IgD-negative memory B cell (primary cell): ENCODE data around the gene PREP. TPM values are rescaled to one million over a fixed set of nuclear protein-coding genes. Genes with fewer than 3 reads are reported as not detected.

Experiments used
- H3K27ac Mint-ChIP-seq, 3 donors: one replicate each; pipeline ENCODE4 v1.8.0; 2020 to 2022; ENCODE audit warnings: mild to moderate bottlenecking in 3 of 3, mixed read lengths in 3 of 3, moderate library complexity in 1 of 3
- H3K27me3 Mint-ChIP-seq: one replicate; pipeline ENCODE4 v1.8.0; 2021; ENCODE audit warnings: mixed read lengths
- H3K36me3 Mint-ChIP-seq: one replicate; pipeline ENCODE4 v1.8.0; 2020; ENCODE audit warnings: mild to moderate bottlenecking, mixed read lengths
- H3K4me1 Mint-ChIP-seq, 3 donors: one replicate each; pipeline ENCODE4 v1.8.0; 2020 to 2022; ENCODE audit warnings: mixed read lengths in 3 of 3, mild to moderate bottlenecking in 1 of 3
- H3K4me3 Mint-ChIP-seq, 4 donors: one replicate each; pipeline ENCODE4 v1.8.0; 2020 to 2022; ENCODE audit warnings: mild to moderate bottlenecking in 4 of 4, mixed read lengths in 4 of 4, moderate library complexity in 3 of 4
- H3K9me3 Mint-ChIP-seq, 3 donors: one replicate each; pipeline ENCODE4 v1.8.0; 2020 to 2021; ENCODE audit warnings: mixed read lengths in 3 of 3, mild to moderate bottlenecking in 1 of 3
- polyA plus RNA-seq: library from polyadenylated mRNA; unstranded; fragments of 300-500 nt; fragmentation: Illumina TruSeq; gene quantifications from one replicate; pipeline ENCODE4 v1.2.3, GENCODE V29; 2021

PREP gene
- polyA plus RNA-seq, 1 donor from 2014 or later, result 19.9 TPM

DNA sequence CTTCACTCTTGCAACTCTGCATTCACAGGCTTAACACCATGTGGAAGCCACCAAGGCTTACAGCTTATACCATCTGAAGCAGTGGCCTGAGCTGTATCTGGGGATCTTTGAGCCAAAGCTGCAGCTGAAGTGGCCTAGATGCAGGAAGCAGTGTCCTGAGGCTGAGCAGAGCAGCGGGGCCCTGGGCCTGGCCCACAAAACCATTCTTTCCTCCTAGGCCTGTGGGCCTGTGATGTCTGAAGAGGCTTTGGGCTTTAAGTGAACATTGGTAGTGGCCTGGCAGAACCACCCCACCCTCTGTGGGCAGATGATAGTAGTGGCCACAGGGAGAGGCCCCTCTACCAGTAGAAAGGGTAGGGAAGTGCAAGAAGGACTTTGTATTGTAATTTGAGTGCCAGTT is 6.9 kb upstream of the PREP start:
- H3K36me3 Mint-ChIP-seq, result no peaks in the 10 kb centered on the region
- H3K27ac Mint-ChIP-seq, result no peak overlapping the region
- H3K4me1 Mint-ChIP-seq, result no peaks in the 10 kb centered on the region
- H3K27me3 Mint-ChIP-seq, result peaks cover 23% of the 10 kb centered on the region
- peaks cover 0 to 4% (median 3%) of the 10 kb centered on the region in 3 donors for H3K9me3 Mint-ChIP-seq
- no peak overlapping the region for H3K4me3 Mint-ChIP-seq

DNA sequence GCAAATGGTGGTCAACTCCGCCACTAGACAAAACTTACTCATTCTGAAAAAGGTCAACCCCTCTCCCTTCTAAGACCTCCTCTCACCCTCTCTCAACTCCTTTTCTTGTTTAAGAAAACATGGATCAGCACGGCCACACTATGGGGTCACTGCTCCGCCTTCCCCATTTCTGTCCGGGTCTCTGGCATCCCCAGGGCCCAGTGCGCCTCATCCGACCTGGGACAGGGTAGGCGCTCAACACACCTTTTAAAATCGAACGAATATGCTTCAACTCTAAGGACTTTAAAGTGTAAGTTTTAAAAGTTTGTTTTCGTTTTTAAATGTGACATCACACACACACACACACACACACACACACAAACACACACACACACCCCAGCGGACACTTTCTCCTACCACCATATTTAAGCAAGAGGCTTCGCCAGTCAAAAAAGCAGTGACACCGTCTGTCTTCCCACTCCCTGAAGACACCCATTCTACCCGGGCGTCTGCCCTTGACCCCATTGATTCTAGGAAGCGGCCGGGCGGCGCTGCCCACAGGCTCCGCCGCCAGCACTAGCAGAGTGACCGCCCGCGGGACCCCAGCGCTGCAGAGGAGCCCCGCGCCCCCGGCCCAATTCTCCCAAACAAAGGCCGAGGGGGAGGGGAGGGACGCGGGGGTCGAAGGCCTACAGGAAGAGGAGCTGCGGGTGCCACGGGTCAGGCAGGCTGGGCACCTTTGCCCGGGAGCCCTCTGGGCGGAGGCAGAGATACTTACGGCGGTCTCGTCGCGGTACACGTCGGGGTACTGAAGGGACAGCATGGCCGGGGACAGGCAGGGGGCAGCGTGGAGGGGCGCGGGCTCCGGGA is 568 bp downstream of the PREP start:
- peaks cover 2% of the 10 kb centered on the region for H3K27me3 Mint-ChIP-seq
- no peaks in the 10 kb centered on the region for H3K9me3 Mint-ChIP-seq
- H3K27ac Mint-ChIP-seq, result peak overlapping the region in 2 of 3 donors; percentile 46 to 96
- peaks cover 2% of the 10 kb centered on the region for H3K36me3 Mint-ChIP-seq
- peak overlapping the region; percentile 91 to 96 (median 92) for H3K4me3 Mint-ChIP-seq
- peaks cover 25 to 37% (median 28%) of the 10 kb centered on the region in 3 donors for H3K4me1 Mint-ChIP-seq

DNA sequence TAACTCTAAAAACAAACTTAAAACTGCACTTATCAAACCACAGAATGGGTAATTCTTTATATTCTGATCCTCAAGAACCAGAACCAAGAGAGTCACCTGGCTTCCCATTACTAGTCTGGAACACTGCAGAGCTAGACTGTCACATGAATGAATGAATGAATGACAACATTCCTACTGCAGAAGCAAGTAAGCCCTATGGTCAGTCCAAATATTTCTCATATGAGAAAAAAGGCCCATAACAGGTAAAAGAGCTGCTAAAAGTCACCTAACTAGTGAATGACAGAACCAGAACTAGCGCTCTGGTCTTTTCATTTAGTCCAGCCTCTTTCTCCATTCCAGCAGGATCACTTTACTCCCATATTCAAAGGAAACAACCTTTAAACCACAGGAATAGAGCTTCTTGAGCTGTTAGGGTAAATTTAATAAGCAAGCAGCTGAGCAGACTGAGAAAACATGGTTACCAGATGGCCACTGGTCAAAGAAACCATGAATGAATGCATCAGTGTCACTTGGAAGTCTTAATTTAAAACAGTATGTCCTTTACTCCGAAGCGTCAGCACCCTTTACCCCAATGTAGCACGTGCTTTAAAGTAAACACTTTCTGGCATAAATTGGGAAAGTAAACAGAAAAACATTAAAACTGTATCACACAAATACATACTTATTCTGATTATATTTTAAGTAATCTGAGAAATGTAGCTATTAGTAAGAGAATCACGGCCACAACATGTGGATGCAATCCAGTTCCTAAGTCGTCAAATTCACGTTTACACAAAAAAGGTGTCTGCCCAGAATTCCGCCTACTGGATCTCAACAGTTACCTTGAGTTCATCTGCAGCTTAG is 1.4 kb downstream of the PREP start:
- Mint-ChIP-seq H3K9me3 (no peaks in the 10 kb centered on the region), H3K27ac (peak overlapping the region in 1 of 3 donors; percentile 96), H3K36me3 (peaks cover 2% of the 10 kb centered on the region), H3K4me1 (peaks cover 25 to 37% (median 28%) of the 10 kb centered on the region in 3 donors), H3K4me3 (peak overlapping the region; percentile 91 to 96 (median 92)), H3K27me3 (no peaks in the 10 kb centered on the region)

DNA sequence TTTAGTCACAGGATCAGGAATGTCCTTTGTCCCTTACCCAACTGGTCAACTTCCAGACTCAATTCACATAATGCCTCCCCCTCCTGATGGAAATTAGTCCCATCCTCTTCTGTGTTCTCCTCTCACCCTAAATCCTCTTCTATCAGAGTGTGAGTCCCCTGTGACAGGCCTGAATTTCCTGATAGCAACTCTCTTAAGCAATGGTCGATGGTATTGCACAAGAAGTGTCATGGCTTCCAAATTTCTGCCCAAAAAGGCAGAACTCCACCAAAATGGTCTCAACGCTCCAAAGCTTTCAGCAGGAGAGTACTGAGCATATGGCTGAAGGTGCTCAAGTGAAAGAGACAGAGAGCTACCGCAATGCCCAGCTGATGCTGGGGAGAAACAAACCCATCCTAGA is 2.4 kb downstream of the PREP start:
- Mint-ChIP-seq H3K4me1 (peaks cover 25 to 37% (median 28%) of the 10 kb centered on the region in 3 donors), H3K27me3 (no peaks in the 10 kb centered on the region), H3K4me3 (peak overlapping the region in 3 of 4 donors; percentile 21 to 93 (median 91)), H3K36me3 (peaks cover 4% of the 10 kb centered on the region), H3K9me3 (no peaks in the 10 kb centered on the region), H3K27ac (no peak overlapping the region)

DNA sequence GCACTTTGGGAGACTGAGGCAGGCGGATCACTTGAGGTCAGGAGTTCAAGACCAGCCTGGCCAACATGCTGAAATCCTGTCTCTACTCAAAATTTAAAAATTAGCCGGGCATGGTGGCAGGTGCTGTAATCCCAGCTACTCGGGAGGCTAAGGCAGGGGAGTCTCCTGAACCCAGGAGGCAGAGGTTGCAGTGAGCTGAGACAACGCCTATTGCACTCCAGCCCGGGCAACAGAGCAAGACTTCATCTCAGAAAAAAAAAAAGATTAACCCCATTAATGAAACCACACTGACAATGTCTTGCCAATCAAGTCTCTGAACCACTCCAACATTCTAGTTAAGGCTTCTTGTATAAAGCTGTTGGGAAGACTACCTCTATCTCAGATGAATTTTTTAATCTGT is 4.0 kb downstream of the PREP start:
- H3K4me3 Mint-ChIP-seq, result peak overlapping the region in 2 of 4 donors; percentile 58 to 91

DNA sequence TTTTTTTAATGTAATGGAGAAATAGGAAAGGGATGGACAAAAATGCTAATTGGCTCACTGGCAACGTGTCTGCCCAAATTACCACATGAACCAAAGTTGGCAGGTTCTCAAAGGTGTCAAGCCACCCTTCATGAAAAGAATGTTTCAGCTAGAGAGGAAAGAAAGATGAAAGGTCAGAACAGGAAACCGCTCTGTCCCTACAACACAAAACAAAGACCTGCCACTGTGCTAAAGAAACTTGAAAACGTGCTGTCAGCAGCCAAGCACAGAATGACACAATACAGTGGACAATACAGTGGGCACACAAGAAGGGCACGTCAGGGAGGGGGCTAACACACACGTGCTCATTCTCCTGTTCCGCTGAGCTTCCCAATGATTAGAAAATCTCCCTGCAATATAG is 4.9 kb downstream of the PREP start:
- Mint-ChIP-seq H3K27ac (no peak overlapping the region), H3K9me3 (no peaks in the 10 kb centered on the region), H3K4me3 (no peak overlapping the region)

More for the DNA sequence above, 4.0 kb downstream of the PREP start:
- peaks cover 6% of the 10 kb centered on the region for H3K36me3 Mint-ChIP-seq
- no peak overlapping the region for H3K27ac Mint-ChIP-seq
- peaks cover 25 to 33% (median 28%) of the 10 kb centered on the region in 3 donors for H3K4me1 Mint-ChIP-seq
- no peaks in the 10 kb centered on the region for H3K27me3 Mint-ChIP-seq
- no peaks in the 10 kb centered on the region for H3K9me3 Mint-ChIP-seq

DNA sequence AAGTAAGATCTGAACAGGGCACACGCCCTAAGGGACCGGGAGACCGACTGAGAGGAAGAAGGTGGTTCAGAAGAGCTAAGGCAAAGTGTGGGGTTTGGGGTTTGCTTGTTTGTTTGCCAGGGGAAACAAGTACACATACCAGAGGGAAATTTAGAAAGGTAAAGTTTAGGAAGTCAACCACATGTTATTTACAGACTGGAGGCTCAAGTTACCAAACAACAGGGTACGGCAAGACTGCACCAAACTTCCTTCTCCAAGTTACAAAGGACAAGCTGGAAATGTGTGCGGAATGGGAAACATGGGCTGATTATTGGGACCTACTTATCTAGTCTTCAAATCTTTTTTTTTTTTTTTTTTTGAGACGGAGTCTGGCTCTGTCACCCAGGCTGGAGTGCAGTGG is 11.2 kb downstream of the PREP start:
- H3K9me3 Mint-ChIP-seq, result no peaks in the 10 kb centered on the region
- H3K4me3 Mint-ChIP-seq, result no peak overlapping the region
- H3K36me3 Mint-ChIP-seq, result peaks cover 12% of the 10 kb centered on the region
- H3K4me1 Mint-ChIP-seq, result peaks cover 0 to 5% (median 3%) of the 10 kb centered on the region in 3 donors
- H3K27me3 Mint-ChIP-seq, result no peaks in the 10 kb centered on the region
- peak overlapping the region in 1 of 3 donors; percentile 82 for H3K27ac Mint-ChIP-seq

More for the DNA sequence above, 4.9 kb downstream of the PREP start:
- peaks cover 6% of the 10 kb centered on the region for H3K36me3 Mint-ChIP-seq
- peaks cover 22 to 30% (median 28%) of the 10 kb centered on the region in 3 donors for H3K4me1 Mint-ChIP-seq
- H3K27me3 Mint-ChIP-seq, result no peaks in the 10 kb centered on the region

DNA sequence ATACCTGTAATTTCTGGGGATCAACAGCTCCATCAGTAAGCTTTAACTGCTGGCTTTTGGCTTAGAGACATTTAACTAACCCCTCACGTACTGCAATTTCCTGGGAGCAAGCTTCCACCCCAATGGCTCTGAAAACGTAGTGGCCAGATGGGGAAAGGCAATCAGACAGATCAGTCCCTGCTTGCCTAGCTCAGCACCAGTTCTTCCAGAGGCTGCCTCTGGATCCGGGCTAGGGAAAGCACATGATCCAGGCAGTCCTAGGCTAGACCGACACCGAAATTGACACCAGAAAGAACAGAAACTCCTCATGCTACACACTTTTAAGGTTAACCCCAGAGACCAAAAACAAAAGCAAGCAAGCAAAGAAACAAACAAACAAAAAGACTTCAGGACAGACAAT is 13.3 kb downstream of the PREP start:
- Mint-ChIP-seq H3K27ac (peak overlapping the region in 1 of 3 donors; percentile 41), H3K9me3 (no peaks in the 10 kb centered on the region), H3K4me1 (peaks cover 3 to 6% (median 5%) of the 10 kb centered on the region in 3 donors), H3K4me3 (no peak overlapping the region), H3K36me3 (peaks cover 15% of the 10 kb centered on the region), H3K27me3 (no peaks in the 10 kb centered on the region)

DNA sequence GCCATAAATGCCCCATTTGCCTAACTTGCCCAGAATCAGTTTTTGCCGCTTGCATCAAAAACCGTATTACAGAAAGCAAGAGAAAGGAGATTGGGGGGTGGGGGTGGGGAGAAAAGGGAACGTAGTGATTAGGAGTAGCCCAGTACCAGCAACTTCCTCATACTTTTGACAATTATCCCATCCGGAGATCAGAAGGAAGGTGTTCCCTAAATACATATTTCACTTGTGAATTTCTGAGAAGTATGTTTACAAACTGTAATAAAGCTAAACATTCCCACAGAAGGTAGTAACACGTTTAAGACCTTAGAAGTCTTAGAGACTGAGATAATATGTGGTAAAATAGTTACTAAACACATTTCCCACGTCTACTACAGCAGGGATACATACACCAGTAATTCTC is 14.5 kb downstream of the PREP start:
- no peaks in the 10 kb centered on the region for H3K9me3 Mint-ChIP-seq
- H3K4me3 Mint-ChIP-seq, result no peak overlapping the region
- peaks cover 3 to 7% (median 5%) of the 10 kb centered on the region in 3 donors for H3K4me1 Mint-ChIP-seq
- no peaks in the 10 kb centered on the region for H3K27me3 Mint-ChIP-seq
- no peak overlapping the region for H3K27ac Mint-ChIP-seq
- peaks cover 14% of the 10 kb centered on the region for H3K36me3 Mint-ChIP-seq

DNA sequence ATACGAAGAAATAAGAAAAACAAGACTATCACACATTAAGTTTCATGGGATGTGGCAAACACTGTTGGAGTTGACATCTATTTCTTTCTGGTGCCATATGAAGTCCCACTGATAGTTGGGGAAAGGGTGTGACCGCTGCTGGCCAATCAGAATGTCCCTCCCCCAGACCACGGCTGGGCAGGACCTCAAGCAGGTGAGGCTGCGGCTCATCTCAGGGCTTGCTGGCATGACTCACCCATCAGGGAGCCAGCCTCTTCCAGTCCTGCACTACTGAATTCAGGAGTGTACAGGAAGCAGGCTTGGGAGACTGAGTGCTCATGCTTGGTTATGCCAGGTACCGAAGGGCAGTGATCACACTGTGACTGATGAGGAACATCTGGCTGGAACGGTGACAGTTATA is 18.9 kb downstream of the PREP start:
- H3K4me3 Mint-ChIP-seq, result no peak overlapping the region
- H3K36me3 Mint-ChIP-seq, result peaks cover 9% of the 10 kb centered on the region
- peaks cover 0 to 5% (median 2%) of the 10 kb centered on the region in 3 donors for H3K4me1 Mint-ChIP-seq
- H3K27ac Mint-ChIP-seq, result no peak overlapping the region
- no peaks in the 10 kb centered on the region for H3K27me3 Mint-ChIP-seq
- no peaks in the 10 kb centered on the region for H3K9me3 Mint-ChIP-seq

DNA sequence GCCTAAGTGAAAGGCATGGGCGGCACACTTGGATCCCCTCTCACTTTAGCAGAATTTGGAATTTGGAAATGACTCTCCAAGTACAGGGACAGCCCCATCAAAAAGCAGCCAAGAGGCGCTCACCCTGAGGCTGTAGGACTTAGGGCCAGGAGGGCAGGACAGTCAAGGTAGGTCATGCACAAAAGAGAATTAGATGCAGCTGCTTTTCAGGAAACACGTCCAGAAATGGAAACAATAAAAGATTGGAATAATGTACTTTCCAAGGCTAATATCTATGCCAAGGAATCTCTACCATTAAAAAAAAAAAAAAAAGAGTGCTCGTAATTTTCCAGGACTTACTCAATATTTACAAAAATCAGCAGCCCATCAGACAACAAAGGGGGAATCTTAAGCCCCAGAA is 19.9 kb downstream of the PREP start:
- Mint-ChIP-seq H3K4me1 (peaks cover 0 to 5% (median 2%) of the 10 kb centered on the region in 3 donors), H3K36me3 (peaks cover 9% of the 10 kb centered on the region), H3K27ac (no peak overlapping the region), H3K9me3 (no peaks in the 10 kb centered on the region), H3K27me3 (no peaks in the 10 kb centered on the region), H3K4me3 (no peak overlapping the region)

DNA sequence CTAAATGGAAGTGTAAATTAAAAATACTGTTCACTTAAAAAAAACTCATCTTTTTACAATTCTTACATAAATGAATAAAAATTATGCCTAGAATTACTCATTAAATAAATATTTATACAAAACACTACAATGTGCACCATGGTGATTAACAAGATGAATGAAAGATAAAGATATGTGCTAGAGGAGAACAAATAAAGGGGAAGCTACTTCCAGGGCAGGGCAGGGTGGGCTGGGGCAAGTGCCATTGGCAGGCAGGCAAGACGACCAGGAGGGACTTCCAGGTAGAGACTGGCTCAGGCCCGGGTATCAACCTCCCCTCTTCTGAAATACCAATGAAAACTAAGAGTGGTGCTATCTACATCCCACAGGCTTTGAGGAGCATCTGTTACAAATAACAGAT is 20.4 kb downstream of the PREP start:
- Mint-ChIP-seq H3K27me3 (no peaks in the 10 kb centered on the region), H3K27ac (no peak overlapping the region), H3K9me3 (no peaks in the 10 kb centered on the region), H3K36me3 (peaks cover 9% of the 10 kb centered on the region), H3K4me1 (peaks cover 0 to 5% (median 2%) of the 10 kb centered on the region in 3 donors), H3K4me3 (no peak overlapping the region)

DNA sequence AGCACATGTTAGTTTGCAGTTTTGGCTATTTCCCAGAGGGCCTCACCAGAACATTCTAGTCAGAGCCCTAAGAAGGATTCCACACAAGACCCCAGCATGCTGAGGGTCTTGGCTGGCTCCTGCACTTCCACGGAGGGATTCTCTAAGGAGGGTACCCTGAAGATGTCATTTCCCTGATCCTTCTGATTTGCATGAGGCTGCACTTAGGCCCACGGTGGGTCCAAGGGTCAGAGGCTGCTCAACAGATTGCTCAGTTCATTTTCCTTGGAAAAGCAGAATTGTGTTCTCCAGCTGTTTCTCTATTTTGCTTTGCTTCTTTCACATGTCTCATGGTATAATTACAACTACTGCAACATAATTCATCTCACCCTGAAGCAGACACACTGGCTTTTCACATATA is 22.2 kb downstream of the PREP start:
- Mint-ChIP-seq H3K4me1 (peaks cover 0 to 2% (median 0%) of the 10 kb centered on the region in 3 donors), H3K9me3 (no peaks in the 10 kb centered on the region), H3K4me3 (no peak overlapping the region), H3K36me3 (peaks cover 2% of the 10 kb centered on the region), H3K27ac (no peak overlapping the region), H3K27me3 (no peaks in the 10 kb centered on the region)

DNA sequence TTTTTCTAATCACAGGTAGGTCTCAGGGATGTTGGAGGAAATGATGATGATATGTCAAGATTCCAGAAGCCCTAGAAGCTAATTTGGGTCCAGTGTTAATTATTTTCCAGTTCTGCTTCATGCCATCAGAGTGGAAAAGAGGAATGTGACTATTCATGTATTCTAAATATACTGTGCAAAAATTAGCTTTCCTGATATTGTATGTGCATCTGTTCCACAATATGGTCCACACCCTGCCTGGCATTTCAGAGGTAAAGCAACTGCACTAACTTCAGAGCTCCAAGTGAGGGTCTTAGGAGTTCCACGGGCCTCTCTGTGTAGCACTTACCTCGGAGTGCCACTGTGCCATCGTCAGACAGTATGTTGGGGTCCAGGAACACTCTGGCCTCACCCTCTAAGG is 27.1 kb downstream of the PREP start:
- peaks cover 3% of the 10 kb centered on the region for H3K36me3 Mint-ChIP-seq
- no peaks in the 10 kb centered on the region for H3K9me3 Mint-ChIP-seq
- H3K4me3 Mint-ChIP-seq, result no peak overlapping the region
- H3K4me1 Mint-ChIP-seq, result no peaks in the 10 kb centered on the region
- H3K27me3 Mint-ChIP-seq, result no peaks in the 10 kb centered on the region
- no peak overlapping the region for H3K27ac Mint-ChIP-seq

DNA sequence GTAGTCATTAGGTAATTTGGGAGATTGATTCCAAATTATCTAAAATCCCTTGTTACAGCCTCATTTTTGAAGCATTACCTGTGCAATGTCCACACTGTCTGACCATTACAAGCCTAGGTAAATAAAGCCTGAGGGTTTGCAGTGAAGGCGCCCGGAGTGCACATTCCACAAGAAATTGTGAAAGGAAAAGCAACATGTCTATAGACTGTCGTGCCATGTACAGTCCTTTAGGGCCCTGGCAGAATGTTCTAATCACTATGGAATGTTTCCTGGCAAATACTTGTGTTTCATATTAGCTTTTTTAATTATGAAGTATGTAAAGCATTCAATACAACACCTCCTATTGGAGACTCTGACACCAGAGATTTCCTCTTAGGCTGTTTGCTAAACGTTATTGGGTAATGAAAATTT is 28.9 kb downstream of the PREP start:
- H3K27me3 Mint-ChIP-seq, result no peaks in the 10 kb centered on the region
- H3K36me3 Mint-ChIP-seq, result peaks cover 10% of the 10 kb centered on the region
- no peaks in the 10 kb centered on the region for H3K9me3 Mint-ChIP-seq
- H3K4me1 Mint-ChIP-seq, result no peaks in the 10 kb centered on the region
- no peak overlapping the region for H3K27ac Mint-ChIP-seq
- no peak overlapping the region for H3K4me3 Mint-ChIP-seq
